DND-41 (cell line): ENCODE measurements around the gene PEX11A.

Experiments
- CTCF ChIP-seq: IDR thresholded peaks from 2 replicates; pipeline ENCODE4 v1.5.1; 2012; ENCODE audit warnings: borderline replicate concordance, low read length, moderate library complexity, mild to moderate bottlenecking; ENCODE audit not compliant: poor library complexity, severe bottlenecking; ENCODE audit errors: extremely low read depth
- EZH2 ChIP-seq: IDR thresholded peaks from 3 replicates; pipeline ENCODE4 v1.6.1; 2012; ENCODE audit warnings: borderline replicate concordance, low read depth, mild to moderate bottlenecking, moderate library complexity, low read length, inconsistent platforms; ENCODE audit not compliant: severe bottlenecking

DNA sequence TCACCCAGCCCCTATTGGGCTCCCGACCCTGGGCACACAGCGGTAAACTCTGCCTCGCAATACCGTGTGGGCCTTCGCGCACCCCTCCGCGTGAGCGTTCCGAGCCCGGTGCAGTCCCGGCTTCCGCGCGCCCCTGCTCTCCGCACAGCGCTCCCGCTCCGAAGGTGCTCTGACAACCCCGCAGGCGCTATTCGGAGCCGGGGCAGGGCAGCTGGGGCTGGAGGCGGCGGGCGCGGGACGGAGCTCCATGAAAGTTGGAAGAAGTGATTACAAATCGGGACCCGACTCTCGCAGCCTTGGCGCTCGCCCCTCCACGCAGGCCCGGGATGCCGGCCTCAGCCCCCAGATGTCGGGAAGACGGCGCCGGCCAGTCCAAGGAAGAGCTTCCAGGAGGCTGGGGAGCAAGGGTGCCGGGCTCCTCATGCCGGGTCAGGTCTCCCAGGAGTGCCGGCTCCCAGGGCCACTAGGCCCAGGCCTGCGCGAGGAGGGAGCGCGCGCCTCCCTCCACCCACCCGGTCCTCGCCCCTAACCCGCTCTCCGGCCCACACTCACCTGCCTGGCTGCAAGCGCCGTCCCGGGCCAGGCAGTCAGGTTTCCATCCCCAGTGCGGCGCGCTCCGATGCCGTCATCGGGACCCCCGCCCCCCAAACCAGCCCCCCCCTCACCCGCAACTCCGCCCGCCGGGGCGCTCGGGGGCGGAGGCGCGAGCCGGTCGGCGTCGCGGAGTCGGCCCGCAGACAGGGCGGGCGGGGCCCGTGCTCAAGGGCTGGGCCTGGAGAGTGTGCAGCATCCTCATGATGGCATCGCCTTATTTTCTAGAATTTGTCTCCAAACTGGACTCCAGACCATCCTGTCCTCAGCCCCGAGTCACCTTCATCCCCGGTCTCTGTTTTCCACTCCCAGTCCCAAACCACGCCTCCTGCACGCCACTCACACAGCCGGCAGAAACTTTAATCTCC lies 35.4 kb downstream of the PEX11A start, which contains the start of gene KIF7:
- TF ChIP-seq CTCF: no peak
- TF ChIP-seq EZH2: no peak
